ENCODE results near the gene HPRT1.

Gene HPRT1

DNA sequence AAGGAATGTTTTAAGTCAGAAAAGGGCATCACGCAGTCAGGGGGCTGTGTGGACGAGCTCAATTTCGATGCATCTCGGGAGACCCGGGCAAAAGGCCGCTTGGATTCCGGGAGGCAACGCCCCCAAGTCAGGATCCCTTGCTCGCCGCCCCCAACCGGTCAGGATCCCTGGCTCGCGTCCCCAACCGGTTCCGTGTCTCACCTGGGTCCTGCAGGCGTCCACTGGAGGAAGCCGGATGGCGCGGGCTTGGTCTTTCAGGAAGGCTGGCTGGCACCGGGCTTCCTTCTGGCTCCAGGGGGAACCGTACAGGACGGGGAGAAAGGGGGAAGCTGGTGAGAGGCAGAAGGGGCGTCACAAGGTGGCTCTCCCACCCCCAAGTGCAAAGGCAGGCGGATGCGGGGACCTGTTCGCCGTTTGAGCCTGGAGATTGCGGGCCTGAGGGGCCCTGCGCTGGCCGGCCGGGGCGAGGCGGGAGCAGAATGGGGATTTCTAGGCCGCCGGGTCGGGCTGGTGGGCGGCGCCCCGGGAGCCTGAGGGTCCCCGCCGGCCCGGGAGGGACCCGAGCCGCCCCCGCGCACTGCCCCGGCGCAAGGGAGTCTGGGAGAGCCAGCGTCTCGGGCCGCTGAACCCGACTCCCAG, 84.7 kb downstream of the HPRT1 start:
- DNase-seq: peak; percentile 51

DNA sequence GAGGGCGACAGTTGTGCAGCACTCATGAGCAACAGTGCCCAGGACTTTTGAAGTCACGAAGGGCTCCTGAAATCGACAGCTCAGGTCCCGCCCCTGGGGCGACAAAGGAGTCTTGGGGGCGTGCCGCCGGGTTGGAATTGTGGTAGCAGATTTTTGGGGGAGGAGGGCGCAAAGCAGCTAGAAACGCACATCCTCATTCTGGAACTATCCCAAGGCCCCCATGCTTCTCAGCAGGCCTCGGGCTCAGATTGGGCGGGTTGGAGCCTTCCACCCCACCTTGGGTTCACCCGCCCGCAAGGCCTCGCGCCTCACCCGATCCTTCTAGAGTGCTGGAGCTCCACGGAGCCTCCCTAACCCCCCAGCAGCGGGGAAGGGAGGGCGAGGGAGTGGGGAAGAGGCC, 85.5 kb downstream of the HPRT1 start:
- DNase-seq: no peak

DNA sequence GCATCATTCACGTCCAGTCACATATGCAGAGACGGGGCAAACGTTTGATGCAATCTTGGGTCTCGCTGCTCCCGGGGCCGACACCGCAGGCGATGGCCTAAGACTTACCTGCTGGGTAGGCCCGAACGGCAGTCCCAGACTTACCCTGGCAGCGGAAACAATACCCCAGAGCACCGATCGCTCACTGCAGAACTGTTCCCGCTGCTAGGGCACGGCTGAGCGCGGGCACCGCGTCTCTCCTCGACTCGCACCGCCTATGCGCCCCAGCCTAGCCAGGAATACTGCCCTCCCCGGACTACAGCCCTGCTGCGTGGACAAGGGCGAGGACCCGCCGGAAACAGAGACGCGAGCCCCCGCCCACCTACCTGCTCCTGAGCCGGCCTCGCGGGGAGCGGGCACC, 86.2 kb downstream of the HPRT1 start:
- DNase-seq: no peak

DNA sequence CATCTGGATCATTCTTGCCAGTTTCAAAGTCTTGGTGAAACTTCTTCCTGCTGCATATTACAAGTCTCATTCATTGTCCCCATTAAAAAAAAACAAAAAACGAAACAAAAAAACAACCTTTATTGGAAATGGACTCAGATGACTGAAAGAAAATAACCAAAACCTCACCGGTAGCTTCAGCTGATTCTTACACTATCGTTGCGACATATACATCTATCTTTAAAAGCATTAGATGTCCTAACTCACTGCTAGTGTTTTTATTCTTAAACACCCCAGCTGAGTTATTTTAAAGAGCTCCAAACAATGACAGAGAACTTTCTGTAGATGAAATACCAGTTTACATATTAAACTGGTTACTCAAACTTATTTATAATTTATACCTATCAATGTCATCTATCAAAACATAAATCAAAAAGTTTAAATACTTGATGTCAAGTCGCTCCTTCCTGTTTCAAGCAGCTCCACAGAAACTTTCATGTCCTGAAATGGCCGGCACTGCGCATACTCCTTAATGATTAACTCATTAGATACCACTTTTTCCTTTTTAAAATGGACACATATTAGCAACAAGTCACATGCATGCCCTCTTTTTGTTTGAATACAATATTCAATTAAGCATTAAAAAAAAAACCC, 87.2 kb downstream of the HPRT1 start:
- no peak for DNase-seq

DNA sequence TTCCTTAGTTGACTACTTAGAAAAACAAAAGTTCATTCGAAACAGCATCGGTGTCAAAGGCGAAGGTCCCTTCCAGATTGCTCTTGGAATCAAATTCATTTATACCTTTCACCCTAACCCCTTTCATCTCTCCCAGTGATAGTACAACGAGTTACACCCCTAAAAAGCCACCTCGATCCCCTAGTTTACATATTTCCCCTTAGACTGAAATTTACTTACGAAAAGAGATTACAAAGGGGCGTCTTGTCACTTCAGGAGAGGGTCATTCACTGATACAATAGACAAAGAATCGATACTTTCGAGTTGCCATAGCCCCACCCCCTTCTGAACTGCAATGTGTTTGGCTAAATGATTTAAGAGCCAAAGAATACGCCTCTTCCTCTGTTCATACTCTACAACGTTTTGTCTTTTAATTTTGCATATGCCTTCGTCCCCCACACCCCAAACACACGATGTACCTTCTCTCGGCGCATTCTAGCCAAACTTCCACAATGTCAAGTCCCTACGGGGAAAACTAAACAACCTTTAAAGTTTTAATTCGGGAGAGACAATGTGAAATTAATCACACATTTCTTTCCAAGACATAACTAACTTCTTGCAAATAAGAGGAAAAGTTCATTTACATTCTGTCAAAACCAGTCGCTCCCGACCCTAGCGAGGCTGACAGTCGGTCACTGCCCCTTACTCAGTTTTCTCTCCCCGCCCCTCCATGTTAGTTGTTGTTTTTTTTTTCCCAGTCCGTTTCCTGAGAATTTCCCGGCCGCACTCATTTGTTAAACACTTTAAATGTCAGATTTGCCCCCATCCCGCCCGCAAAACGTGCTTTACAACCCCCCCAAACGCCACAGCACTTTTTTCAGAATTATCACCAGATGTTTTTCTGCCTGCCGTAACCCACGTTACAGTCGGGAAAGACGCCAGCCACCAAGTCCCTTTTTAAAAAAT, 88.6 kb downstream of the HPRT1 start:
- DNase-seq: no peak

Measured in left hindlimb (tissue), 1 donor.